GM23338 (cell line): ENCODE measurements around the gene TCHH. TPM values are rescaled to one million over a fixed set of nuclear protein-coding genes. Genes with fewer than 3 reads are reported as not detected.

Experiments used
- CREB1 ChIP-seq: fragments of 250-450 bp; sonication (Bioruptor Pico); IDR thresholded peaks from 2 replicates; pipeline ENCODE4 v1.5.0; 2020; ENCODE audit warnings: low read depth, mild to moderate bottlenecking, moderate library complexity
- CTCF ChIP-seq, 2 experiments: fragments of 200-600 bp in 1 of 2; sonication (generic) in 1 of 2; conservative IDR thresholded peaks; 2 replicates each; pipeline versions ENCODE4 v1.5.1 to v1.6.1; 2016 to 2017; ENCODE audit warnings: antibody characterized with exemption in 2 of 2, low read depth in 2 of 2, mild to moderate bottlenecking in 2 of 2, moderate library complexity in 1 of 2
- EZH2phosphoT487 ChIP-seq: fragments of 200-600 bp; sonication (generic); IDR thresholded peaks from one replicate; pipeline ENCODE4 v1.8.1; 2018; ENCODE audit warnings: antibody characterized with exemption; ENCODE audit not compliant: unreplicated experiment
- JUNB ChIP-seq: IDR thresholded peaks from one replicate; pipeline ENCODE4 v1.6.1; 2016; ENCODE audit warnings: antibody characterized with exemption; ENCODE audit not compliant: unreplicated experiment
- NANOG ChIP-seq: IDR thresholded peaks from 2 replicates; pipeline ENCODE4 v1.6.1; 2016; ENCODE audit warnings: antibody characterized with exemption, borderline replicate concordance
- STAT1 ChIP-seq: IDR thresholded peaks from one replicate; pipeline ENCODE4 v1.6.1; 2016; ENCODE audit warnings: antibody characterized with exemption; ENCODE audit not compliant: unreplicated experiment
- ZNF114 ChIP-seq: fragments of 250-450 bp; sonication (Bioruptor Pico); IDR thresholded peaks from 2 replicates; pipeline ENCODE4 v1.5.0; 2020; ENCODE audit warnings: mild to moderate bottlenecking, moderate library complexity
- ZNF331 ChIP-seq: fragments of 250-450 bp; sonication (Bioruptor Pico); IDR thresholded peaks from 2 replicates; pipeline ENCODE4 v1.5.0; 2020; ENCODE audit warnings: low read depth, mild to moderate bottlenecking, moderate library complexity
- ZNF462 ChIP-seq: fragments of 250-450 bp; sonication (Bioruptor Pico); IDR thresholded peaks from 2 replicates; pipeline ENCODE4 v1.5.0; 2020; ENCODE audit warnings: mild to moderate bottlenecking, moderate library complexity
- polyA plus RNA-seq: library from polyadenylated mRNA; unstranded; fragments of >200 nt; fragmentation: Nextera tagmentation; extraction: Ambion mirVana; gene quantifications from 2 replicates; pipeline ENCODE4 v1.2.1, GENCODE V29; 2016
- total RNA-seq: library from RNA; depleted of rRNA; stranded (reverse); fragments of >200 nt; shearing (Covaris generic); gene quantifications from 2 replicates; pipeline ENCODE4 v1.2.3, GENCODE V29; 2014

The TCHH gene
- total and polyA plus RNA-seq, 2 experiments from 2014 or later, result 0.38 to 0.42 TPM

GRCh38 chr1:152125834-152126443, 10.7 kb upstream of the TCHH start (continued):
- TF ChIP-seq ZNF462 (CRISPR knock-in tag) (no peak), CTCF (conservative IDR thresholded peaks at IDR 0.05; ENCODE audit: low read depth in 2 of 2) (no peak), JUNB (no peak), CREB1 (no peak), ZNF114 (CRISPR knock-in tag) (no peak), EZH2phosphoT487 (no peak), ZNF331 (CRISPR knock-in tag) (no peak), STAT1 (no peak), NANOG (no peak)
